OCI-LY7 (cell line): ENCODE data around the gene ZSCAN25. TPM values are rescaled to one million over a fixed set of nuclear protein-coding genes. Genes with fewer than 3 reads are reported as not detected.
"Not testable (repeated sequence)": the region's sequence is repeated elsewhere in the genome, so short reads cannot be mapped to it uniquely, and the experiment has no call there.

ENCODE experiments used
- BruUV-seq: library from RNA; stranded (reverse); fragments of 400-500 nt; replicated peaks from 2 replicates; lab custom pipeline; 2021; lab: Mats Ljungman, UMichigan
- CTCF ChIA-PET: fragments of 300-600 bp; sonication (Branson Sonifier 250); formaldehyde crosslinking; loops from one replicate; lab custom pipeline; 2022; ENCODE audit warnings: antibody characterized with exemption; ENCODE audit not compliant: unreplicated experiment; lab: Charles Lee
- POLR2A ChIA-PET: fragments of 300-600 bp; sonication (Branson Sonifier 250); formaldehyde crosslinking; loops from one replicate; lab custom pipeline; 2022; ENCODE audit warnings: antibody characterized with exemption; lab: Charles Lee
- DNase-seq: peaks from one replicate; pipeline ENCODE4 v3.0.0-alpha.2; 2015; ENCODE audit warnings: low spot score
- H2AFZ ChIP-seq: fragments of 200-600 bp; sonication (generic), shearing (Covaris generic); 2 replicates; pipeline ENCODE4 v1.6.1; 2014; ENCODE audit warnings: mild to moderate bottlenecking, antibody characterized with exemption, low read length, moderate library complexity
- H3K27ac ChIP-seq: fragments of 200-600 bp; sonication (generic); 2 replicates; pipeline ENCODE4 v1.5.1; 2014; ENCODE audit warnings: mixed run types, low read depth, mild to moderate bottlenecking, moderate library complexity, low read length, inconsistent platforms; ENCODE audit not compliant: poor library complexity, severe bottlenecking
- H3K36me3 ChIP-seq: fragments of 200-600 bp; sonication (generic); 2 replicates; pipeline ENCODE4 v1.6.1; 2014; ENCODE audit warnings: mild to moderate bottlenecking, antibody characterized with exemption, low read length, moderate library complexity, mixed read lengths; ENCODE audit not compliant: insufficient read depth
- H3K4me1 ChIP-seq: fragments of 200-600 bp; sonication (generic); 2 replicates; pipeline ENCODE4 v1.5.1; 2014; ENCODE audit warnings: mild to moderate bottlenecking, low read length; ENCODE audit not compliant: insufficient read depth, poor library complexity, severe bottlenecking
- H3K4me2 ChIP-seq: fragments of 200-600 bp; sonication (generic); 2 replicates; pipeline ENCODE4 v1.6.1; 2014; ENCODE audit warnings: mild to moderate bottlenecking, low read length
- H3K4me3 ChIP-seq: fragments of 200-600 bp; sonication (generic); 2 replicates; pipeline ENCODE4 v1.5.1; 2014; ENCODE audit warnings: mild to moderate bottlenecking, low read depth, low read length; ENCODE audit not compliant: poor library complexity, severe bottlenecking
- H3K79me2 ChIP-seq: fragments of 200-600 bp; sonication (generic); 2 replicates; pipeline ENCODE4 v1.6.1; 2016; ENCODE audit warnings: low read depth, mild to moderate bottlenecking, low read length, moderate library complexity, mixed read lengths; ENCODE audit not compliant: insufficient read depth
- H3K9me2 ChIP-seq: fragments of 200-600 bp; sonication (generic); 2 replicates; pipeline ENCODE4 v1.6.1; 2016; ENCODE audit warnings: mild to moderate bottlenecking, low read length, mixed read lengths; ENCODE audit not compliant: insufficient read depth
- H3K9me3 ChIP-seq: fragments of 200-600 bp; sonication (generic); 2 replicates; pipeline ENCODE4 v1.6.1; 2014; ENCODE audit warnings: mild to moderate bottlenecking, mixed run types, low read length, mixed read lengths
- H4K20me1 ChIP-seq: fragments of 200-600 bp; sonication (generic); 2 replicates; pipeline ENCODE4 v1.6.1; 2014; ENCODE audit warnings: mild to moderate bottlenecking, antibody characterized with exemption, low read length, moderate library complexity, mixed read lengths; ENCODE audit not compliant: insufficient read depth
- CTCF ChIP-seq: fragments of 200-600 bp; sonication (generic); conservative IDR thresholded peaks from 2 replicates; pipeline ENCODE4 v1.5.1; 2014; ENCODE audit warnings: mild to moderate bottlenecking, antibody characterized with exemption, low read length, moderate library complexity, mixed read lengths
- EZH2phosphoT487 ChIP-seq: fragments of 200-600 bp; sonication (generic); IDR thresholded peaks from 2 replicates; pipeline ENCODE4 v1.6.1; 2018; ENCODE audit warnings: low read depth, borderline replicate concordance, mild to moderate bottlenecking, mixed run types, antibody characterized with exemption, low read length, moderate library complexity, mixed read lengths
- intact Hi-C: fragments of 100-400 bp; cut with micrococcal nuclease; formaldehyde crosslinking; loops from one replicate; pipeline ENCODE4 v1.10.0; 2022; ENCODE audit not compliant: unreplicated experiment
- total RNA-seq, 2 experiments: library from RNA; depleted of rRNA in 1 of 2; stranded (reverse); fragments of >200 nt in 1 of 2; shearing (Covaris generic) in 1 of 2; gene quantifications; 2 replicates each; pipeline ENCODE4 v1.2.3, GENCODE V29; 2014 to 2022

Gene ZSCAN25
- total RNA-seq, 2 experiments from 2014 or later, result 12.0 to 14.3 TPM

GRCh38 chr7:99648843-99649242 is 32.1 kb downstream of the ZSCAN25 start:
- H3K36me3 ChIP-seq, result no peaks in the 10 kb centered on the region
- POLR2A ChIA-PET, result no interaction called here
- DNase-seq, result no peak
- H3K4me2 ChIP-seq, result no peak overlapping the region
- no peak overlapping the region for H2AFZ ChIP-seq
- no peaks in the 10 kb centered on the region for H3K79me2 ChIP-seq
- intact Hi-C loops, result no loop called here
- no peak for TF ChIP-seq CTCF
- no peak for TF ChIP-seq EZH2phosphoT487
- no peaks in the 10 kb centered on the region for H3K4me1 ChIP-seq
- no peaks in the 10 kb centered on the region for H3K9me3 ChIP-seq
- CTCF ChIA-PET, result no interaction called here
- BruUV-seq, result no TSS peak
- H3K4me3 ChIP-seq, result no peak overlapping the region
- no peak overlapping the region for H3K27ac ChIP-seq
- no peaks in the 10 kb centered on the region for H4K20me1 ChIP-seq
- H3K9me2 ChIP-seq, result no peaks in the 10 kb centered on the region

DNA sequence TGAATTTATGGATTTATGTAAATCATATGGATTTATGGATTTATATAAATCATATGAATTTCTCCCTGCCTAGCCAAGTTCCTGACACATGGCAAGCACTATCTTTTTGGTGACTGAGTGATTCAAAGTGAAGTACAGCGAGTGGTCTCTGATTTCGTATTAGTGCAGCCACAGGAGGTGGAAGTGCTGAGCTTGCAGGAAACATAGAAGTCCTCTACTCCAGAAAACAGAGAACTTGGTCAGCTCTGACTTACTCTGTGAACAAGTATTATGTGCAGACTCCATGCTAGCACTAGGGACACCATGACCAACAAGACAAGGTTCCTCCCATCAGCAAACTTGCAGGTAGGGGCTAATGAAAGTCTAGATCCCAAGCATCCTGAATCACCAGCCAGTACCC is 34.5 kb downstream of the ZSCAN25 start:
- TF ChIP-seq CTCF (no peak), EZH2phosphoT487 (no peak)
- Histone ChIP-seq H4K20me1 (no peaks in the 10 kb centered on the region), H3K4me1 (no peaks in the 10 kb centered on the region), H2AFZ (no peak overlapping the region), H3K79me2 (no peaks in the 10 kb centered on the region), H3K27ac (no peak overlapping the region), H3K4me3 (no peak overlapping the region), H3K9me3 (no peaks in the 10 kb centered on the region), H3K36me3 (no peaks in the 10 kb centered on the region), H3K4me2 (no peak overlapping the region), H3K9me2 (no peaks in the 10 kb centered on the region)
- BruUV-seq, result no TSS peak
- intact Hi-C loops, result no loop called here
- POLR2A ChIA-PET, result interaction anchor here (0.6 kb wide), 1 partner anchor 145 kb away, joined by 3 read pairs; no protein-coding TSS in a partner anchor
- CTCF ChIA-PET, result no interaction called here
- DNase-seq, result no peak

- no peak overlapping the region for H2AFZ ChIP-seq
- TF ChIP-seq EZH2phosphoT487 (no peak), CTCF (no peak)
- POLR2A ChIA-PET, result no interaction called here
Measured at GRCh38 chr7:99652671-99653070, 35.9 kb downstream of the ZSCAN25 start.

GRCh38 chr7:99653269-99653668 is 36.5 kb downstream of the ZSCAN25 start:
- H3K36me3 ChIP-seq, H4K20me1 ChIP-seq, H3K4me1 ChIP-seq, H3K27ac ChIP-seq, H3K4me3 ChIP-seq, H3K4me2 ChIP-seq, intact Hi-C loops, POLR2A ChIA-PET, H2AFZ ChIP-seq, H3K9me3 ChIP-seq, H3K9me2 ChIP-seq, H3K79me2 ChIP-seq, CTCF ChIA-PET, DNase-seq, BruUV-seq: not testable (repeated sequence)

More at GRCh38 chr7:99652671-99653070, 35.9 kb downstream of the ZSCAN25 start:
- Histone ChIP-seq H3K79me2 (no peaks in the 10 kb centered on the region), H3K4me2 (no peak overlapping the region), H3K36me3 (no peaks in the 10 kb centered on the region), H3K27ac (no peak overlapping the region), H3K4me3 (no peak overlapping the region), H3K9me3 (no peaks in the 10 kb centered on the region), H3K4me1 (no peaks in the 10 kb centered on the region), H3K9me2 (no peaks in the 10 kb centered on the region), H4K20me1 (no peaks in the 10 kb centered on the region)
- intact Hi-C loops, result no loop called here
- BruUV-seq, result no TSS peak
- CTCF ChIA-PET, result no interaction called here
- DNase-seq, result no peak
